Activated CD8-positive, alpha-beta memory T cell treated with anti-CD3 and anti-CD28 coated beads, Interleukin-2, amount 50 U/mL, for 24 hours (primary cell): Measurements from ENCODE around the gene CPB2.
A peak's percentile ranks its signal among the peaks of the same experiment; 100 is the strongest.

Source experiments
- DNase-seq: peaks from one replicate; pipeline ENCODE4 v3.0.0-alpha.2; 2020; ENCODE audit errors: extremely low read depth

The CPB2 gene

GRCh38 chr13:46052319-46053161 is 52.3 kb downstream of the CPB2 start, which contains the start of gene ZC3H13:
Gene ZC3H13 (minus strand): TSS chr13:46052746. CDS start chr13:46045507, 7,239 bp downstream.
- DNase-seq = peak; percentile 90

DNA sequence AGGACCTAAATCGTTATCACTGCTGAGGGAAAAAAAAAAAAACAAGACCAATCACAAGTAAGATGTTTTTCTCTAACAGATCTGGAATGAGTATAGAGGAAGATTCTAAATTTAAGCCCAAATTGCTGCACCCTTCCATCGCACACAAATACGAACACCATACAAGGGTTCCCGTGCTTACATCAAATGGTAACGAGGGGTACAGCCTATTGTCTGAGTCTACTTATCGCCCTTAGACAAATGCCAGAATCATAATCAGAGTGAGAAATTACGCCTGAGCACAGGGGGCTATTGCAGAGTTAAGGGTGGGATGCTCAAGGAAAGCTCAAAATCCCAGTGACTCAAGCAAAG is 52.9 kb downstream of the CPB2 start:
- no peak for DNase-seq

- no peak for DNase-seq
Measured at GRCh38 chr13:46050771-46051170, 54.1 kb downstream of the CPB2 start.

DNA sequence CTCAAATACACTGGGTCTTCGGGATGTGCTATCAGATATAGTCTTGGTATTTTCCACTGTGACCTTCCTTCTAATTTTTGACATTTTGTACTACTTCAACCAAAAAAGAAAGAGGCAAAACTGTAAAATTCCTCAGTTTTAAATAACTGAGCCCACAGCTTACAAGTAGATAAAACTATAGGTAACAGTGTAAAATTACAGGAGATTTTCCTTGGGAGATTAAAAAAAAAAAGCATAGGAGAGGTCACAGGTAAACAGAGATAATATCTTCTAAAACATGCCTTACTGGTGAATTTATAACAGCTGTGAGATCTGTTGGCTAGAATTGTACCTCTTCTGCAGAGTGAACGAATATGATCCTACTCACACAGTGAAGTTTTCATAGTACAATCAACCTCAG is 59.4 kb downstream of the CPB2 start:
- no peak for DNase-seq

DNA sequence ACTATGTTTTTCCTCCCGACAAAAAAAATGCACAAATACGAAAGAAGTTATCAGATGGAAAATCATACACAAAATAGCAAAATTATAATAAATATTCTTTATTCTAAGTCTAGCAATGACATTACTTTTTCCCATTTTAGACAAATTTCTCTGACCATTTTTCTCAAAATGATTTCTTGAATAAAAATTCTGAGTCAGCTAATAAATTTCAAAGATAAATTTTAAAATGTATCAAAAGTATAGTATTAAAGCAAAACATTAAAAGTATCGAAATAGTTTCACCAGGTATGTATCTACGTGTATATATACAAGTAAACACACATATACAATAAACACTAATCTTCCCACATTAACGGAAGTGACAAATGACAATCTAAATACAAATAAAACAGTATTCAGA is 61.2 kb downstream of the CPB2 start:
- no peak for DNase-seq

- DNase-seq = no peak
Measured at GRCh38 chr13:46041419-46041839, 63.4 kb downstream of the CPB2 start.

DNA sequence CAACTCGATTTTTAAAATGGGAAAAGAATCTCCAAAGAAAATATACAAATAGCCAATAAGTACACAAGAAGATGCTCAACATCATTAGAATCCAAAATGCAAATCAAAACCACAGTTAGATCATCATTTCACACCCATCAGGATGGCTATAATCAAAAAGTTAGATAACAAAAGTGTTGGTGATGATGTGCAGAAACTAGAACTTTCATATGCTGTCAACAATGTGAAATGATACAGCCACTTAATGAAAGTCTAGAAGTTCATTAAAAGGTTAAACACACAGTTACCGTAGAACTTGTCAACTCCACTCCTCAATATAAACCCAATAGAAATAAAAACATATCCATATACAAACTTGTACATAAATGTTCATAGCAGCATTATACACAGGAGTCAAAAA is 64.1 kb downstream of the CPB2 start:
- DNase-seq = no peak

DNA sequence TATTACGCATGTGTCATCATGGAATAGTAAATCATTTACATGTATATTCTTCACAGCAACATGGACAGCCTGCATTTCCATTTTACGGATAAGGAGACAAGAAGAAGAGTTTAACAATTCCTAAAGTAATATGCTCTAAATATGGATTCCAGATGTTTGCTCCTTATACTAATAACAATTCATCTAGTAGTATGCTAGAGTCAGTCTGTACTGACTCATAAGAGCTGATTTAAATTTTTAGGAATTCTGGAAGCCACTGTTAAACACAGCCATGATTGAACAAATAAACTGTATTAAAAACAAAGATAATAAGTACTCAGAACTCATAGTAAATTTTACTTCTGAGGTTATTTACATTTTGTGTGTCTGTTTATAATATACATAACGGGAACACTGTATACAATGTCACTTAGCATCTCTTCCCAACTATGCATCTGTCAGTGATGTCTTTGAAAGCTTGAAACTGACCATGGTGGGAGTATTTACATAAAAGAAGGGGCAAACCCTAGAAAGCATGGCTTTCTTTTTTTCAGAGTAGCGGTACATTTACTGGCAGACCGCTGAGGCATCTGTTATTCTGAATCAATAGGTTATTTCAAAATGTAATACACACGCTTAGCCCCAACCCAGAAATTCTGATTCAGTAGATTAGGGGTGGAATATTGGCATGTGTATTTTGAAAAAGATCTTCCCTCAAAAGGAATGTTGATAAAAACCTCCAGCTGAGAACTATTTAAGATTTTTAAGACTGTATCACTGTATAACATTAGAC is 65.2 kb downstream of the CPB2 start:
- DNase-seq = no peak

- DNase-seq = no peak
Measured at GRCh38 chr13:46038296-46038695, 66.5 kb downstream of the CPB2 start.

GRCh38 chr13:46035066-46035465 is 69.8 kb downstream of the CPB2 start:
- DNase-seq = no peak

DNA sequence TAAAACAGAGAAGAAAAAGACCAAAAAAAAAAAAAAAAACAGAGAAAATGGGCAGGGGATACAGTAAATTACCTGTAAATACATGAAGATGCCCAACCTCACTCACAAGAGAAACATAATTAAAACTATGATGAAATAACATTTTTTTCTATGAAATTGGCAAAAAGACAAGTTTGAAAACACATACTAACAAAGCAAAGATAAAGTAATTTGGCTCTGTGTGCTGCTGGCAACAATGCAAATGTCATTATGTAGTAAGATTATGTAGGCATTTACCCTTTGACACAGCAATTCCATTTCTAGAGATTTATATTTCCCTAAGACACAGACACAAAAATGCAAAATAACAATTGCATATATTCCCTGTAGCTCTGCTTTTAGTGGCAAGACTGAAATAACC is 72.5 kb downstream of the CPB2 start:
- no peak for DNase-seq

DNA sequence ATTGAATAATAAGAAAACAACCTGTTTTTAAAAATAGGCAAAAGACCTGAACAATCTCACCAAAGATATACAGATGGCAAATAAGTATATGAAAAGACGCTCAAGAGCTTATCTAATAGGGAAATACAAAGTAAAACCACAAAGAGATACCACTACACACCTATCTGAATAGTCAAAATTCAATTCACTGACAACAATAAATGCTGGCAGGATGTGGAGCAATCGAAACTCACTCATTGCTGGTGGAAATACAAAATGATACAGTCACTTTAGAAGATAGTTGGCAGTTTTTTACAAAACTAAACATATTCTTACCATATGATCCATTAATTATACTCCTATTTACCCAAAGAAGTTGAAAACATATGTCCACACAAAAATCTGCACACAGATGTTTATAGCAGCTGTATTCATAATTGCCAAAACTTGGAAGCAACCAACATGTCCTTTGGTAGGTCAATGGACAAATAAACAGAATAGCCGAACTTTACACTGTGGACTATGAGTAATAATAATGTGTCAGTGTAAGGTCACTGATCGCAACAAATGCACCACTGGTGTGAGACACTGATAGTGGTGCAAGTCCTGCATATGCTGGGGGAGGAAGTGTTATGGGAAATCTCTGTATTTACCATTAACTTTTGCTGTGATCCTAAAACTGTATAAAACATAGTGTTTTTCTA is 73.1 kb downstream of the CPB2 start:
- no peak for DNase-seq

DNA sequence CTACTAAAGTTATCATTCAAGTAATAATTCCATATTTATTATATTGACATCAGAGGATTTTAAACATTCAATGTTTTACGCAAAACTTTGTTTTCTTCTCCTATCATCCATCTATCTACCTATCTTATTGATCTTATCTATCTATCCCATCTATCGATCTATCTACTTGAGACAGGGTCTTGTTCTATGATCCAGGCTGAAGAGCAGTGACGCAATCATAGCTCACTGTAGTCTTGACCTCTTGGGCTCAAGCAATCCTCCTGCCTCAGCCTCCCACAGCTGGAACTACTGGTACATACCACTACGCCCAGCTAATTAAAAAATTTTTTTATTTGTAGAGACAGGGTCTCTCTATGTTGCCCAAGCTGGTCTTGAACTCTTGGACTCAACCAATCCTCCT is 79.7 kb downstream of the CPB2 start:
- no peak for DNase-seq

- no peak for DNase-seq
Measured at GRCh38 chr13:46022481-46022880, 82.4 kb downstream of the CPB2 start.

DNA sequence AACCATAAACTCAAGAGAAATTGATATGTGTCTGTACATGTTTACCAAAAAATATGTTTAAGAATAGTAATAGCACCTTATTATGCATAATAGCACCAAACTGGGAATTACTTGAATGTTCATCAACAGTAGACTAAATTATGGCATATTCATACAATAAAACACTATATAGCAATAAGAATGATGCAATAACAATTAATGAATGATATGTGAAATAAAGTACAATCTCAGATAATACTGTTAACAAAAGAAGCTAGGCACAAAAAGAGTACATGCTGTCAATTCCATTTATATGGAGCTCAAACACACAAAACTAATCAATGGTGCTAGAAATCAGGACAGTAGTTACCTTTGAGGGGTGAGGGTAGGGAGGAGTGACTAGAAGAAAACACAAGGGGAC is 88.6 kb downstream of the CPB2 start:
- no peak for DNase-seq

DNA sequence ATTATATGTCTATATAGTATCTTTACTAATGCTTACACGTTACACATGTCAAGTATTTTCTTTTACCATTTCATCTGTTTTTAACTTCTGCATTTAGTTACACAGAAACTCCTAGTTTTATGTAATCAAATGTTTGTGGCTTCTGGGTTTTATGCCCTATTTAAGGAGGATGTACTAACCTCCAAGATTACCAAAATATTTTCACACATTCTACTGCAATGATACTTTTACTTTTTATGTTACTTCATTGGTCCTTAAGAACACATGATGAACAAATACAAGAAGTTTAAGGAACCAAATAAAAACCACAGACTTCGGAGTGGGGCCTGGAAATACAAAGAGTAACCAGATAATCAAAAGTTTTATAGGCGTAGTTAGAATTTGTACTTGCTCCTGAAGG is 89.5 kb downstream of the CPB2 start:
- DNase-seq = no peak

DNA sequence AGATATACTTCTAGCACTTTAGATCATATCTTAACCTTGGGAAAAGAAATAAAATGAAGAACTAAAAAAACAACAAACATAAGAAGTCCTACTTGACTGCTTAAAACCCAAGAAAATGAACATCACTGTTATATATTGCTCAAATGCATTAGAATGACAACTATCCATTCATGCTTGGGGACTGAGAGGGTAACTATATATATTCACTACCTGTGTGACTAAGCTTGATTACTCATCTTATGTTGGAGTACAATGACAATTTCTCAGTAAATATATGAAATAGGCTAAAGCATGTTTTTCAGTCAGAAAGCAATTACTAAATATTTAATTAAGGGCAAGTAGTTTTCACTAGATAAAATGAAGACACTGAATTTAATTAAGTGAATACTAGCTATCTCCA is 92.4 kb downstream of the CPB2 start:
- DNase-seq = no peak

GRCh38 chr13:46010148-46010547 is 94.7 kb downstream of the CPB2 start:
- no peak for DNase-seq

GRCh38 chr13:46008631-46009030 is 96.2 kb downstream of the CPB2 start:
- no peak for DNase-seq

GRCh38 chr13:46006688-46007452 is 98.0 kb downstream of the CPB2 start:
- no peak for DNase-seq

GRCh38 chr13:46004491-46004890 is 100.3 kb downstream of the CPB2 start:
- DNase-seq = no peak
